Measurements from ENCODE around the gene TMEM231. TPM values are rescaled to one million over a fixed set of nuclear protein-coding genes. Genes with fewer than 3 reads are reported as not detected.

TMEM231 gene
- total RNA-seq, 1 experiment from 2014 or later, result 3.4 TPM

GRCh38 chr16:75535901-75536300 lies 20.2 kb downstream of the TMEM231 start, which contains the start of gene CHST5:
CHST5 (minus strand) TSS chr16:75536108; CDS start chr16:75530384, 5,724 bp downstream.
- no CpG with 5 or more reads among the region's 7 CpGs for WGBS (ENCODE audit: extremely low coverage, insufficient read length, low lambda C conversion rate)
- H3K36me3 Mint-ChIP-seq (ENCODE audit: insufficient read depth in 1 of 3, low read depth in 3 of 3), result peaks cover 0 to 3% (median 0%) of the 10 kb centered on the region in 3 experiments; a peak in 1 of 7 replicates
- DNase-seq, result no peak

More at GRCh38 chr16:75535901-75536300, 20.2 kb downstream of the TMEM231 start, which contains the start of gene CHST5:
- Mint-ChIP-seq H3K9me3 (no peaks in the 10 kb centered on the region), H3K27ac (peak within 1 kb of the TSS in 1 of 3 experiments; percentile 62; a peak in 2 of 7 replicates), H3K27me3 (ENCODE audit: low read depth) (no peaks in the 10 kb centered on the region; the same call in 1 of the 2 replicates), H3K4me3 (no peak within 1 kb of the TSS), H3K4me1 (peaks cover 14 to 17% of the 10 kb centered on the region in 2 experiments)
- Histone ChIP-seq H3K27me3 (ENCODE audit: insufficient read depth, low read length) (no peaks in the 10 kb centered on the region), H2BK12ac (ENCODE audit: insufficient read length, low read depth, low read length) (no peak within 1 kb of the TSS), H3K18ac (ENCODE audit: insufficient read length, low read depth, low read length) (no peak within 1 kb of the TSS), H2BK120ac (ENCODE audit: low read depth, low read length, poor library complexity, severe bottlenecking) (no peak within 1 kb of the TSS), H4K20me1 (ENCODE audit: control insufficient read depth, insufficient read depth, insufficient read length) (no peaks in the 10 kb centered on the region), H3K4me2 (ENCODE audit: insufficient read depth, insufficient read length, low read length) (no peak within 1 kb of the TSS), H4K5ac (ENCODE audit: insufficient read length, low read depth, low read length) (no peak within 1 kb of the TSS), H3K79me1 (ENCODE audit: insufficient read depth, low read depth, low read length, poor library complexity, severe bottlenecking) (no peaks in the 10 kb centered on the region), H3T11ph (ENCODE audit: low read length) (no peak within 1 kb of the TSS), H3K79me2 (ENCODE audit: insufficient read depth, low read length) (no peaks in the 10 kb centered on the region), H3K27ac (ENCODE audit: insufficient read length, low read depth, low read length) (no peak within 1 kb of the TSS), H3K56ac (ENCODE audit: insufficient read length, low read depth, low read length) (no peak within 1 kb of the TSS), H2AFZ (ENCODE audit: low read length) (no peak within 1 kb of the TSS), H2BK5ac (ENCODE audit: insufficient read length, low read length) (no peak within 1 kb of the TSS), H3K9me3 (ENCODE audit: control insufficient read depth, low read depth, low read length) (no peaks in the 10 kb centered on the region), H3K14ac (ENCODE audit: insufficient read depth, low read length) (no peak within 1 kb of the TSS; the same call in 1 of the 2 replicates), H2BK15ac (ENCODE audit: low read depth, low read length) (no peak within 1 kb of the TSS), H2AK5ac (ENCODE audit: insufficient read length, low read length) (no peak within 1 kb of the TSS), H2BK20ac (ENCODE audit: low read depth, low read length, poor library complexity, severe bottlenecking) (no peak within 1 kb of the TSS), H3K9ac (ENCODE audit: extremely low read depth, insufficient read length, low read length) (no peak within 1 kb of the TSS), H4K91ac (ENCODE audit: insufficient read length, low read depth, low read length) (no peak within 1 kb of the TSS), H3K23ac (ENCODE audit: insufficient read length, low read depth, low read length) (no peak within 1 kb of the TSS), H4K8ac (replicated peaks; ENCODE audit: insufficient read length, low read depth, low read length) (no peak within 1 kb of the TSS), H3K4me1 (ENCODE audit: insufficient read depth, low read length) (no peaks in the 10 kb centered on the region), H3K23me2 (ENCODE audit: insufficient read length, low read depth, low read length, poor library complexity, severe bottlenecking) (no peaks in the 10 kb centered on the region), H3K4ac (ENCODE audit: low read depth, low read length) (no peak within 1 kb of the TSS)
- TF ChIP-seq CTCF (conservative IDR thresholded peaks at IDR 0.05), result no peak
